NCI-H345 treated with DMSO at 0.1 percent for 48 hours (cell line): ENCODE results near the gene CCNB3.

ENCODE experiments used
- DNase-seq: peaks from one replicate; lab custom pipeline; 2025; ENCODE audit not compliant: unreplicated experiment; lab: John Stamatoyannopoulos, UW

Gene CCNB3

GRCh38 chrX:50333308-50333707 lies 128.7 kb downstream of the CCNB3 start:
- no peak for DNase-seq

GRCh38 chrX:50343917-50344316 lies 139.4 kb downstream of the CCNB3 start:
- DNase-seq: no peak

DNA sequence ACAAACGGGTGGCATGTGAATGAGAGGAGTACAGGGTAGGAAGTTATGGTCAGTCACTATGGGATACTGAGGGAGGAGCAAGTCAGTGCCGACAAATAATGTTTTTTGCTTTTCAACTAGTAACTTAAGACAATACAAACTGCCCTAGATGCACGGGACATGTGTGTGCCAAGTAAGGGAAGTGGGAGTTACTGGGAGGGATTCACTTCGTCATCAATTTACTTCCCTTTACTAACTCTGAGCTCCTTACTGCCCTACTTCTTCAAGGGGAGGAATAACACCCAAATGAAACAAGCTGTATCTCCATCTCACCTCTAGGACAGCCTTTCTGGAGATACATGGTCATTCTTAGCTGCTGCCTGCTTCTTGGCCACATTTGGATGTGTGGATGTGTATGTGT lies 168.4 kb downstream of the CCNB3 start:
- DNase-seq: no peak

- DNase-seq: no peak
These were observed 171.1 kb downstream of the CCNB3 start for GRCh38 chrX:50375481-50376267.

GRCh38 chrX:50381729-50382415 lies 177.3 kb downstream of the CCNB3 start:
- no peak for DNase-seq

- DNase-seq: no peak
These were observed 182.0 kb downstream of the CCNB3 start for GRCh38 chrX:50386520-50386919.

GRCh38 chrX:50393902-50394301 lies 189.3 kb downstream of the CCNB3 start:
- no peak for DNase-seq
